Activated naive CD8-positive, alpha-beta T cell treated with anti-CD3 and anti-CD28 coated beads, Interleukin-2, amount 50 U/mL, for 16 hours (primary cell): ENCODE measurements around the gene DNAH14.
"Not testable (repeated sequence)": the region's sequence is repeated elsewhere in the genome, so short reads cannot be mapped to it uniquely, and the experiment has no call there.

Experiments used
- DNase-seq: peaks from one replicate; pipeline ENCODE4 v3.0.0-alpha.2; 2020; ENCODE audit warnings: low read depth, low spot score

The DNAH14 gene

GRCh38 chr1:224995602-224996001 lies 66.1 kb downstream of the DNAH14 start:
- no peak for DNase-seq

DNA sequence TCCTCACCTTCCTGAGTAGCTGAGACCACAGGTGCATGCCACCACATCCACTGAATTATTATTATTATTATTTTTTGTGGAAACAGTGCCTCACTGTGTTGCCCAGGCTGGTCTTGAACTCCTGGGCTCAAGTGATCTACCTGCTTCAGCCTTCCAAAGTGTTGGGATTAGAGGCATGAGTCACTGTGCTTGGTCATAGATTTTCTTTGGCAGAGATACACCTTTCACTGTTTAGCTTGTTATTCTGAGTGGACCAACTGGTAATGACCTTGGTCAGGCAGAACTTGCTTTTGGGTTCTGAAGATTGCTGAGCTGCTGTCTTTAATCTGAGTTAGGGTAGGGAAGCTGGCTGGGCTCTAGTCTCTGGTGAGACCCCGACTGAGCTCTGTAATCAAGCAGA lies 66.8 kb downstream of the DNAH14 start:
- DNase-seq, result no peak

- DNase-seq, result no peak
Observed at GRCh38 chr1:224998185-224998584, 68.7 kb downstream of the DNAH14 start.

DNA sequence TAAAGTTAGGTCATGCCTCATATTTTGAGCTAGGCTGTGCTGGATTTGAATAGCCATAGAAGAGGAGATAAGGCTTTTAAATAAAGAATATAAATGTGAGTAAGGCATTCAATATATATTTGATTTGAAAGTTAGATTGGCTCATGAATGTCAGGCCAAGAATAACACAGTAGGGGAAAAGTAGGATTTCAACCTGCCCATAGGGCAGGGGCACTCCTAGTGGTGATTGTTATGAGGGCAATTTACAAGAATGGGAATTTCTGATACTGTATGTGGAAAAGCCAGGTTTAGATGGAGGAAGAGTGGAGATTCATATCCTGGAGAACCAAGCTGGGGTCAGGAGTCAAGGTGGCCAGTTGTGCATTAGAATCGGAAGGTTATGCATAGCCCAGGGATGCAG lies 74.9 kb downstream of the DNAH14 start:
- no peak for DNase-seq

GRCh38 chr1:225006352-225006751 lies 76.9 kb downstream of the DNAH14 start:
- DNase-seq, result not testable (repeated sequence)

DNA sequence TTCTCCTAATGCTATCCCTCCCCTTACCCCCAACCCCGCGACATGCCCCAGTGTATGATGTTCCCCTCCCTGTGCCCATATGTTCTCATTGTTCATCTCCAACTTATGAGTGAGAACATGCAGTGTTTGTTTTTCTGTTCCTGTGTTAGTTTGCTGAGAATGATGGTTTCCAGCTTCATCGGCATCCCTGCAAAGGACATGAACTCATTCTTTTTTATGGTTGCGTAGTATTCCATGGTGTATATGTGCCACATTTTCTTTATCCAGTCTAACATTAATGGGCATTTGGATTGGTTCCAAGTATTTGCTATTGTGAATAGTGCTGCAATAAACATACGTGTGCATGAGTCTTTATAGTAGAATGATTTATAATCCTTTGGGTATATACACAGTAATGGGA lies 78.6 kb downstream of the DNAH14 start:
- DNase-seq, result not testable (repeated sequence)

DNA sequence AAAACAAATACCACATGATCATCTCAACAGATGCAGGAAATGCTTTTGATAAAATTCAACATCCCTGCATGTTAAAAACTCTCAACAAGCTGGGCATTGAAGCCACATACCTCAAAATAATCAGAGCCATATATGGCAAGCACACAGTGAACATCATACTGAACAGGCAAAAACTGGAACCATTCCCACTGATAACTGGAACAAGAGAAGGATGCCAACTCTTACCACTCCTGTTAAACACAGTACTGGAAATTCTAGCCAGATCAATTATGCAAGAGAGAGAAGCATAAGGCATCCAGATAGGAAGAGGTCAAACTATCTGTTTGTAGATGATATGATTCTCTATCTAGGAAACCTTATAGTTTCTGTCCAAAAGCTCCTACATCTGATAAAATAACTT lies 91.6 kb downstream of the DNAH14 start:
- no peak for DNase-seq

DNA sequence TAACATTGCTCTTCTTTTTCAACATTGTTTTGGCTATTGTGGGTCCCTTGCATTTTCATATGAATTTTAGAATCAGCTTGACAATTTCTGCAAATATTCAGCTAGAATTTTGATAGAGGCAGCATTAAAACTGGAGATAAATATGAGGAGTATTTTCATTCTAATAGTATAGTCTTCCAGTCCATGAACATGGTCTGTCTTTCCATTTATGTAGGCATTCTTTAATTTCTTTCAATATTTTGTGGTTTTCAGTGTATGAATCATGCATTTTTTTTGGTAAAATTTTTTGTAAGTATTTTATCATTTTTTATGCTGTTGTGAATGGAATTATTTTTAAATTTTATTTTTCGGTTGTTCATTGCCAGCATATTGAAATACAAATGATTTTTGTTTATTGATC lies 97.2 kb downstream of the DNAH14 start:
- DNase-seq, result no peak

GRCh38 chr1:225036441-225036840 lies 107.0 kb downstream of the DNAH14 start:
- DNase-seq, result not testable (repeated sequence)

DNA sequence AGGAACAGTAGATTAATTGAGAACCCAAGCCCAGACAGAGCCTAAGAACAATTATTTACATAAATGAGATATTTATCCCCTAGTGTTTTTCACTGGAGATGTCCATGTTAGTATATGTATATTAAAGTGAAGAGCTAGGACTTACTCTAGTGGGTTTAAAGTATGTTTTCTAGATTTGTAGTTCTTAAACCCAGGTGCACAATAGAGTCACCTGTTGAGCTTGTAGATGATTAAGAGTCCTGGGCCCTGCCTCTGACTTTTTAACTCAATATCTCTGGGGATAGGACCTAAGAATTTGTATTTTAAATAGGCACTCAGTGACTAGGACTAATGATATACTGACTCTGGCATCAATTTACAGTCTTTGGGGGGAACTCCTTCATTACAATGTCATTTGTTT lies 112.8 kb downstream of the DNAH14 start:
- no peak for DNase-seq

DNA sequence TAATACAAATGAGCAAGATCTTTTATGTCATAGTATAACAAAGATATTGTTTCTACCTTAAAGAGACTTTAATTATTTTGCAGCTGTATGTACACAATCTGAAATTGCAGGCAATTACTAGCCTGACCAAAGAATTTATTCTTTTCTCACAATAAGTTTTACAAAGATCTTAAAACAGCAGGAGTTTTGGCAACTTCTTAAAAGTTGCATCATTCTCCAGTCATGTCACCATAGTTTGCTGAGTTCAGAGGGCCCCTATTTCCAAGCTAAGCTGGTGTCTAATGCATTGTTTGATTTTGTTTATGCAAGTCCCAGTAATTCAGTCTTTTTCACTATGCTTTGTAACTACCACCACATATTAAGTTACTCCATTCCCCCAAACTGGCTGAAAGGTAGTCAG lies 114.8 kb downstream of the DNAH14 start:
- DNase-seq, result no peak

GRCh38 chr1:225049594-225049993 lies 120.1 kb downstream of the DNAH14 start:
- DNase-seq, result no peak

- no peak for DNase-seq
Observed at GRCh38 chr1:225063722-225064121, 134.2 kb downstream of the DNAH14 start.

- DNase-seq, result no peak
Observed at GRCh38 chr1:225070972-225071371, 141.5 kb downstream of the DNAH14 start.

GRCh38 chr1:225097175-225097574 lies 167.7 kb downstream of the DNAH14 start:
- DNase-seq, result no peak

- DNase-seq, result no peak
Observed at GRCh38 chr1:225111000-225111399, 181.5 kb downstream of the DNAH14 start.

DNA sequence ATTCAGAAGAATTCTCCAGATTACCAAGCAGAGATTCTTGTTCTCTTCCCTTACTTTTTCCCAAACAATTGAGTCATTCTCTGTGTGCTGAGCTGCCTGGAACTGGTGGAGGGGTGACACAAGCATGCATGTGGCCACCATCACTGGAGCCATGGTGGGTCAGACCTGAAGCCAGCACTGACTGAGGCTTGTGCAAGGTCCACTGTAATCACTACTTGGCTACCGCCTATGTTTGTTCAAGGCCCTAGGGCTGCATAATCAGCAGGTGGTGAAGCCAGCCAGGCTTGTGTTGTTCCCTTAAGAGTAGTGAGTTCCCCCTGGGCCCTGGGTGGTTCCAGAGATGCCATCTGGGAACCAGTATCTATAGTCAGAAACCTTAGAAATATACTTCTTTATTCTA lies 183.8 kb downstream of the DNAH14 start:
- no peak for DNase-seq

DNA sequence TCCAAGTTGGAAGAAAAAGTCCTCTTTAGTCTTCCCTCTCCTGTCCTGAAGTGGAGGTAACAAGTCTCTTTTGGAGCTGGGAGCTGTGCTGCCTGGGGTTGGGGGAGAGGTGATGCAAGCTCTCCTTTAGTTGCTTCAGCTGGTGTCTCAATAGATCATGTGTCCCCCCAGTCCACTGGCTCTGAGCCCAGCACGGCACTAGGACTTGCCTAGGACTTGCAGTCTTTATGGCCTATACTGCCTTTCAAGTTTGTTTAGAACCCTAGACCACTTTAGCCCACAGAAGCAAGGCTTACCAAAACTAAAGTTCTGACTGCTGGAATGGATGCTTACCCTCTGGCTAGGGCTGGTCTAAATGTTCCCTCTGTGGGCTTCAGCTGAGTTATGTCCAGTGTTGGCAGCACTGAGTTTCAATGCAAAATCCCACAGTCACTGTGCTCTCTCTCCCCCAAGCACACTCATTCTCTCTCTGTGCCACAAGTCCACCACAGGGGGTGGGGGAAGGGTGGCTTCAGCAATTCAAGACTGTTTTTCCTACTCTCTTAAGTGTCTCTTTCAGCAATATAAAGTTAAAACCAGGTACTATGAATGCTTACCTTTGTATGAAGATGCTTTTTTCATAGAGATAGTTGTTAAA lies 185.0 kb downstream of the DNAH14 start:
- no peak for DNase-seq

DNA sequence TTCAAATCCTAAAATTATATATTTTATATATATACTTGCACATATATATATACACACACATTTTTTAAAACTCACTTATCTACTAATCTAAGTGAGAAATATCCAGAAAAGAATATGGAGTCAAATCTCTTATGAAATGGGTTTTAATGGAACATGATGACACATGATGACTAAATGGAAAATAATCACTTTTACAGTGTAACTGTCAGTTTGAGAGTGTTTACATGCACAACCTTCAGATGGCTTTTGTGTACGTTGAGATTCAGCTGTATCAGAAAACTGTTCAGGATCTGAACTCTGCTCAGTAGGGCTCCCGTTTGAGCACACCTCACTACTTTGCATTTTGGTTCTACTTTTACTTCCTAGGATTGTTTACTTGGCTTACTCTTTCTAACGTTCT lies 189.8 kb downstream of the DNAH14 start:
- no peak for DNase-seq

DNA sequence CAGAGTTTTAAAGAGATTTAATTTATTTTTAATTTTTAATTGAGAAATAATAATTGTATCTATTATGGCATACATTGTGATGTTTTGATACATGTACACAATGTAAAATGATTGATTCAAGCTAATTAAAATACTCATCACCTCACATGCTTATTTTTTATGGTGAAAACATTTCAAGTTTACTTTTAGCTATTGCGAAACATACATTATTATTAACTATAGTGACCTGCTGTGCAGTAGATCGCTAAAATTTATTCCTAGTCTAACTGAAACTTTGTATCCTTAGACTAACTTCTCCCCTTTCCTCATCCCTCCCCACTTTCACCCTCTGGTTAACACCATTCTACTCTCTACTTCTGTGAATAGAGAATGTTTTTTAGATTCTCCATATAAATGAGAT lies 191.6 kb downstream of the DNAH14 start:
- no peak for DNase-seq

DNA sequence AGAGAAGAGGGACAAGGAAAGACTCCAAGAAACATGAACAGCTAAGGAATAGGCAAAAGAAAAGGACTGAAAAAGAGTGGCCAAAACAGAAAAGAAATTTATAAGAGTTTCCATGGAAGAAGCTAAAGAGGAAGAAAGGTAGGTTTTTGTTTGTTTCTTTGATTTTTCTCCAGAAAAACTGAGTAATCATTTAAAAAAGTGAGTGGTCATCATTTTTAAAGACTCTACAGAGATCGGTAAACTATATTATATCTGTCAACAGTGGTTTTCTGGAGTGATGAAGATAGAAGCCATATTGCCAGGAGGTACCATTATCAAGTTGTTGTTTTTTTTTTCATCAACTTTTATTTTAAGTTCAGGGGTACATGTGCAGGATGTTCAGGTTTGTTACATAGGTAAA lies 202.4 kb downstream of the DNAH14 start:
- DNase-seq, result no peak

GRCh38 chr1:225137976-225138375 lies 208.5 kb downstream of the DNAH14 start:
- no peak for DNase-seq

DNA sequence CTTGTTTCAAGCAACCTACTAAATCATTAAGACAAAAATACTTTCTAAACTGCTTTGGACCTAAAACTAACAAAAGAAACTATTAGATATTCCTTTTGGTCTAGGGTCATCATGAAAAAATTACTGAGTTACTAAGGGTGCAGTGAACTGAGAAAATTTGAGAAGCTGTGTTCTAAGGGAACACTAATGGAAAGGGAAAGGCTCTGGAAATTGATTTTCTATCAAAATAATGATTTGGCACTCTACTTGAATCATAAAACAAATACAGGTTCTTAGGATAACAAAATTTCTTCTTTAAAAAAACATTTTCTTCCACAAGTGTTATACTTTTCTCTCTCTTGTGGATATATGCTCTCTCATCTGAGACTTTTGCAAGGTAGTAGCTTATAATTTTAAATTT lies 213.5 kb downstream of the DNAH14 start:
- DNase-seq, result no peak

DNA sequence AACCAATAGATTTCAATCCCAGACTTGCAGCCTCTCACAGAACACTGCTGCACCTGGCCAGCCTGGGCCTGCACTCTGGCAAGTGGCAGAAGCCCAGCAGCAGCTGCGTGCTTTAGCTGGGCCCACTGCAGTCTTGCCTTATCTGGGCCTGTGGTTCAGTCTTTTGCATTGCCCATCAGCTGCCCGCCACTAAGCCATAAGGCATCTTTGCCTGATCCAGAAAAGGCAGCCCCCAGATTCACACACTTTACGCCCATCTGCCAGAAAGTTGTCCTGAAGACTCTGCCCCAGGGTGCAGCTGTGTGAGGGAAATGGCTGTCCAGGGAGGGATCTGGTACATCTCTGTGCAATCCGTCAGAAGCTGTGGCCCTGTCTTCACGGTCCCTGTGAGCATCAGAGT lies 217.0 kb downstream of the DNAH14 start:
- no peak for DNase-seq
